Endodermal cell (in vitro differentiated cells): ENCODE measurements around the gene IL17RA. TPM values are rescaled to one million over a fixed set of nuclear protein-coding genes. Genes with fewer than 3 reads are reported as not detected.

Experiments used
- DNase-seq: peaks from one replicate; pipeline ENCODE4 v3.0.0-alpha.2; 2017
- H3K27ac ChIP-seq: 2 replicates; pipeline ENCODE4 v1.5.1; 2013; ENCODE audit warnings: mild to moderate bottlenecking, low read depth, low read length, moderate library complexity
- H3K27me3 ChIP-seq: 2 replicates; pipeline ENCODE4 v1.6.1; 2013; ENCODE audit warnings: mild to moderate bottlenecking, low read length, moderate library complexity; ENCODE audit not compliant: insufficient read depth, control insufficient read depth, poor library complexity, severe bottlenecking
- H3K36me3 ChIP-seq: 2 replicates; pipeline ENCODE4 v1.7.0; 2013; ENCODE audit warnings: mild to moderate bottlenecking, low read length, moderate library complexity; ENCODE audit not compliant: control insufficient read depth, insufficient read depth
- H3K4me1 ChIP-seq: one replicate; pipeline ENCODE4 v1.7.0; 2013; ENCODE audit warnings: low read length; ENCODE audit not compliant: control insufficient read depth, insufficient read depth
- H3K4me3 ChIP-seq: 2 replicates; pipeline ENCODE4 v1.5.1; 2013; ENCODE audit warnings: mild to moderate bottlenecking, low read length, moderate library complexity
- H3K9ac ChIP-seq: 2 replicates; pipeline ENCODE4 v1.6.1; 2013; ENCODE audit warnings: mild to moderate bottlenecking, low read length, moderate library complexity; ENCODE audit not compliant: poor library complexity, severe bottlenecking; ENCODE audit errors: extremely low read depth
- H3K9me3 ChIP-seq: 2 replicates; pipeline ENCODE4 v1.6.1; 2013; ENCODE audit warnings: mild to moderate bottlenecking, low read length, moderate library complexity; ENCODE audit not compliant: control insufficient read depth
- H3K27ac Mint-ChIP-seq: 2 replicates; pipeline ENCODE4 v1.8.0; 2020; ENCODE audit warnings: mixed read lengths
- H3K27me3 Mint-ChIP-seq: 2 replicates; pipeline ENCODE4 v1.8.0; 2021; ENCODE audit warnings: mild to moderate bottlenecking, mixed read lengths; ENCODE audit not compliant: insufficient read depth
- H3K36me3 Mint-ChIP-seq: 2 replicates; pipeline ENCODE4 v1.8.0; 2020; ENCODE audit warnings: low read depth, mixed read lengths
- H3K4me1 Mint-ChIP-seq: 2 replicates; pipeline ENCODE4 v1.8.0; 2020; ENCODE audit warnings: mixed read lengths
- H3K4me3 Mint-ChIP-seq: 2 replicates; pipeline ENCODE4 v1.8.0; 2020; ENCODE audit warnings: mild to moderate bottlenecking, moderate library complexity, mixed read lengths
- H3K9me3 Mint-ChIP-seq: 2 replicates; pipeline ENCODE4 v1.8.0; 2020; ENCODE audit warnings: mild to moderate bottlenecking, mixed read lengths
- WGBS, 2 experiments: methylation state at CpG; one replicate each; pipeline versions ENCODE4 v1.1.5 to v1.1.7; 2013; ENCODE audit warnings: missing lambda C conversion rate in 2 of 2, mixed read lengths in 1 of 2; ENCODE audit not compliant: insufficient coverage in 1 of 2, insufficient read length in 1 of 2; 5-methylcytosine and 5-hydroxymethylcytosine counted together
- total RNA-seq, 2 donors: library from RNA; stranded (reverse); fragmentation: NEBNext Ultra II Directional in 1 of 2; extraction: Animal tissue kit (Norgen Biotek cat#: 25700) in 1 of 2; gene quantifications; 2 replicates in 1 of 2; 3 replicates in 1 of 2; pipeline ENCODE4 v1.2.1, GENCODE V29; 2021
- TF ChIP-seq, protein P1 (sequence below): fragments of 200-600 bp; sonication (generic); conservative IDR thresholded peaks from 2 replicates; pipeline ENCODE4 v1.5.0; 2021; ENCODE audit warnings: antibody characterized with exemption, mild to moderate bottlenecking

Gene IL17RA
- total RNA-seq, 2 donors from 2014 or later = 14.8 to 16.0 TPM

DNA sequence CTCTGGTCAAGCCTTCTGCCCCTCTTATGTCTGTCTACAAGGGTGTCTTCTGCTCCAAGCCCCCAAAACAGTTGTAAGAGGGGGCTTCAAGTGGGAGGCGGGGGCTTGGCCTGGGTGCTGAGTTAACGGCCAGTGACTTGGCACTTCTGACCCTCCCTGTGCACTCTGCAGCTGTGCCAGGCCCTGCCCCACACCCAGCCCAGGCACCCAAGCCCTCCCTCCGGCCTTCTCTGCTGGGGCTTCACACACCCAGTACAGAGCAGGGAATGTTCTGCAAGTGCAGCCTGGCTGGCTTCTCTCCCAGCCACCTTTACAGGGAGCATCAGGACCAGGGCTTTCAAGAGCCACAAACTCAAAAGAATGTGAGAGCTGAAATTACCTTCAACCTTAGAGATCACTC is 32.6 kb downstream of the IL17RA start:
- H3K36me3 ChIP-seq = no peaks in the 10 kb centered on the region

DNA sequence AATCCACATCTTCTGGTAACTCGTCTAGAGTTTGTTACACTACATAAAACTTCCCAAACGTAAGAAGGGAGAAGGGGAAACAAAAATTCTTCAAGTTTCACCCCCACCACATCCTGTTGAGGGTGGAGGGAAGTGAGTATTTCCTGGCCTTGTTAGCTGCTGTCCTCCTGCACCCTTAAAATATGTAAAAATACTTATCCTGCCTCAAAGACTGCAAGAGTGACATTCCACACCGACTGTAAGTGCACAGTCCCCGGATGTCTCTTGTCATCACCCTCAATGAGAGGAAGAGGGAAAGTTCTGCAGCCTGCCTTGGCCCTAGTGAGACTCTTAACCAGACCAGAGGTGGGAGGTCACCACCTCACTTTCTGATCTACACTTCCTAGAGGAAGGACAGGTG is 33.1 kb downstream of the IL17RA start:
- Mint-ChIP-seq H3K4me1 (peaks cover 34% of the 10 kb centered on the region), H3K27ac (peak overlapping the region; percentile 56), H3K36me3 (no peaks in the 10 kb centered on the region), H3K9me3 (no peaks in the 10 kb centered on the region), H3K4me3 (peak overlapping the region; percentile 15), H3K27me3 (peaks cover 17% of the 10 kb centered on the region)
- H3K4me3 ChIP-seq = peak overlapping the region; percentile 50
- no peaks in the 10 kb centered on the region for H3K9me3 ChIP-seq
- TF ChIP-seq, protein P1, sequence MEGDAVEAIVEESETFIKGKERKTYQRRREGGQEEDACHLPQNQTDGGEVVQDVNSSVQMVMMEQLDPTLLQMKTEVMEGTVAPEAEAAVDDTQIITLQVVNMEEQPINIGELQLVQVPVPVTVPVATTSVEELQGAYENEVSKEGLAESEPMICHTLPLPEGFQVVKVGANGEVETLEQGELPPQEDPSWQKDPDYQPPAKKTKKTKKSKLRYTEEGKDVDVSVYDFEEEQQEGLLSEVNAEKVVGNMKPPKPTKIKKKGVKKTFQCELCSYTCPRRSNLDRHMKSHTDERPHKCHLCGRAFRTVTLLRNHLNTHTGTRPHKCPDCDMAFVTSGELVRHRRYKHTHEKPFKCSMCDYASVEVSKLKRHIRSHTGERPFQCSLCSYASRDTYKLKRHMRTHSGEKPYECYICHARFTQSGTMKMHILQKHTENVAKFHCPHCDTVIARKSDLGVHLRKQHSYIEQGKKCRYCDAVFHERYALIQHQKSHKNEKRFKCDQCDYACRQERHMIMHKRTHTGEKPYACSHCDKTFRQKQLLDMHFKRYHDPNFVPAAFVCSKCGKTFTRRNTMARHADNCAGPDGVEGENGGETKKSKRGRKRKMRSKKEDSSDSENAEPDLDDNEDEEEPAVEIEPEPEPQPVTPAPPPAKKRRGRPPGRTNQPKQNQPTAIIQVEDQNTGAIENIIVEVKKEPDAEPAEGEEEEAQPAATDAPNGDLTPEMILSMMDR = no peak
- peak overlapping the region; percentile 42 for H3K9ac ChIP-seq
- H3K27ac ChIP-seq = no peak overlapping the region
- DNase-seq = no peak
- peaks cover 19% of the 10 kb centered on the region for H3K4me1 ChIP-seq
- WGBS, 2 experiments = 79% methylated on average over 2 of the region's 4 CpGs; no CpG with 5 or more reads in 1 of the 2 experiments
- no peaks in the 10 kb centered on the region for H3K36me3 ChIP-seq
- H3K27me3 ChIP-seq = no peaks in the 10 kb centered on the region

More for the DNA sequence above, 32.6 kb downstream of the IL17RA start:
- peak overlapping the region; percentile 42 for H3K9ac ChIP-seq
- Mint-ChIP-seq H3K9me3 (no peaks in the 10 kb centered on the region), H3K27ac (peak overlapping the region; percentile 56), H3K36me3 (no peaks in the 10 kb centered on the region), H3K27me3 (peaks cover 15% of the 10 kb centered on the region), H3K4me1 (peaks cover 34% of the 10 kb centered on the region), H3K4me3 (peak overlapping the region; percentile 15)
- peak overlapping the region; percentile 50 for H3K4me3 ChIP-seq
- no peaks in the 10 kb centered on the region for H3K27me3 ChIP-seq
- peaks cover 19% of the 10 kb centered on the region for H3K4me1 ChIP-seq
- TF ChIP-seq, protein P1 = no peak
- 72 to 81% methylated on average over 3 of the region's 3 CpGs for WGBS, 2 experiments
- DNase-seq = peak; percentile 63
- peak overlapping the region; percentile 28 for H3K27ac ChIP-seq
- no peaks in the 10 kb centered on the region for H3K9me3 ChIP-seq

DNA sequence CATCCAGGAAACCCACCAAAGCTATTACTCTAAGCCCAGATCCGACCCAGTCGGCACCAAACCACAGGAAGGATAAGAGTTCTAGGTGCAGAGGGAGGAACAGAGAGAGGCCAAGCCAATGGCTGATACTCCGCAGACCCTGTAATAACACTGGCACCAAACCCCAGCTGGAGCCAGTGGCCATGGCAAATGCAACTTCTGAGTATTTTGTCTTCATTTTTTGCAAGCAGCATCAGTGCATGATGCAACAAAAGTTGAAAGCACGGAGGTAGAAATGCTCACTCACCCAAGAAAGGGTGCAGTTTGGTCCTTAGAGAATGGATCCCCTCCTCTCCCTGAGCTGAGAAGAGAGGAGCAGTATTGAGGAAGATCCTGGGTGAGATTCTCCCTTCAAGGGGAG is 33.5 kb downstream of the IL17RA start:
- Histone ChIP-seq H3K36me3 (no peaks in the 10 kb centered on the region), H3K9ac (no peak overlapping the region), H3K9me3 (no peaks in the 10 kb centered on the region), H3K27ac (no peak overlapping the region), H3K4me1 (peaks cover 19% of the 10 kb centered on the region), H3K4me3 (peak overlapping the region; percentile 50), H3K27me3 (no peaks in the 10 kb centered on the region)
- TF ChIP-seq, protein P1 = no peak
- Mint-ChIP-seq H3K9me3 (no peaks in the 10 kb centered on the region), H3K4me1 (peaks cover 34% of the 10 kb centered on the region), H3K27me3 (peaks cover 17% of the 10 kb centered on the region), H3K4me3 (peak overlapping the region; percentile 6), H3K27ac (no peak overlapping the region), H3K36me3 (no peaks in the 10 kb centered on the region)
- no peak for DNase-seq
- 92 to 95% methylated on average over 2 to 4 of the region's 4 CpGs for WGBS, 2 experiments
